ENCODE results near the gene CACNA2D4. TPM values are rescaled to one million over a fixed set of nuclear protein-coding genes. Genes with fewer than 3 reads are reported as not detected.

Gene CACNA2D4
- polyA plus RNA-seq, 3 donors = 2.0 to 3.0 (median 2.7) TPM

Other genes starting within 250 kb of the CACNA2D4 start
- 10 to 100 TPM; 45.7 to 47.4 (median 46.3) TPM for gene ADIPOR2, start 227.6 kb downstream of the CACNA2D4 start, polyA plus RNA-seq (ENCODE audit: insufficient read length in 3 of 3)
- under 1 TPM; 0.13 to 0.75 (median 0.67) TPM for gene LRTM2, start 98.1 kb downstream of the CACNA2D4 start, polyA plus RNA-seq (ENCODE audit: insufficient read length in 3 of 3)
- 10 to 100 TPM; 28.1 to 29.4 (median 28.3) TPM for gene DCP1B, start 85.8 kb upstream of the CACNA2D4 start, polyA plus RNA-seq (ENCODE audit: insufficient read length in 3 of 3)
- gene CACNA1C, start 134.3 kb upstream of the CACNA2D4 start, polyA plus RNA-seq (ENCODE audit: insufficient read length in 3 of 3) = 10 to 100 TPM in 1 of 3 donors, 1 to 10 TPM in 2; 7.1 to 12.2 (median 10.0) TPM